SK-N-MC (cell line): ENCODE measurements around the gene PPP1R37.

ENCODE experiments used
- EZH2 ChIP-seq: fragments of 200-600 bp; sonication (generic); IDR thresholded peaks from one replicate; pipeline ENCODE4 v1.6.1; 2017; ENCODE audit warnings: antibody characterized with exemption
- POLR2AphosphoS5 ChIP-seq: IDR thresholded peaks from 2 replicates; pipeline ENCODE4 v1.6.1; 2012; ENCODE audit warnings: mild to moderate bottlenecking, low read depth, low read length, borderline replicate concordance

DNA sequence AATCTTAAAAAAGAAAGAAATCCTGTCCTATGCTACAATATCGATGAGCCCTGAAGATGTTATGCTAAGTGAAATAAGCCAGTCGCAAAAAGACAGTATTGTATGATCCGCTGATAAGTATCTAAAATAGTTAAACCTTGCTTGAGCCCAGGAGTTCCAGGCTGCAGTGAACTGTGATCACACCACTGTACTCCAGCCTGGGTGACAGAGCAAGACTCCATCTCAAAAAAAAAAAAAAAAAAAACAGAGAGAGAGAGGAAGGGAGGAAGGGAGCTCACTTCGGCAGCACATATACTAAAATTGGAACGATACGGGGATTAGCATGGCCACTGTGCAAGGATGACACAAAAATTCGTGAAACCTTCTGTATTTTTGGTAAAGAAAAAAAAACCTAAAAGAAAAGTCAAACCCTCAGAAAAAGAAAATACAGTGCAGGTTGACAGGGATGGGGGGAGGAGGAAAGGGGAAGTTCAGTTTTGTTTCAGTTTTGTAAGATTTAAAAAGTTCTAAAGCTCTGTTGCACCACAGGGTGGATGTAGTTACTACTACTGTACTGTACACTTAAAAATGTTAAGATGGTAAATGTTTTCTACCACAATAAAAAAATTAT lies 45.7 kb upstream of the PPP1R37 start:
- TF ChIP-seq POLR2AphosphoS5 (no peak), EZH2 (no peak)
